Ectodermal cell (in vitro differentiated cells): ENCODE measurements around the gene FZD2.
"Not testable (repeated sequence)": the region's sequence is repeated elsewhere in the genome, so short reads cannot be mapped to it uniquely, and the experiment has no call there.

Experiments used
- H3K27ac ChIP-seq: 2 replicates; pipeline ENCODE4 v1.7.0; 2013; ENCODE audit warnings: mild to moderate bottlenecking, low read depth, low read length; ENCODE audit not compliant: insufficient read depth, poor library complexity, severe bottlenecking
- H3K27me3 ChIP-seq: 2 replicates; pipeline ENCODE4 v1.7.0; 2013; ENCODE audit warnings: mild to moderate bottlenecking, low read length; ENCODE audit not compliant: insufficient read depth, control insufficient read depth, poor library complexity, severe bottlenecking
- H3K36me3 ChIP-seq: one replicate; pipeline ENCODE4 v1.7.0; 2013; ENCODE audit warnings: low read length; ENCODE audit not compliant: control insufficient read depth, insufficient read depth
- H3K4me1 ChIP-seq: one replicate; pipeline ENCODE4 v1.7.0; 2013; ENCODE audit warnings: low read length; ENCODE audit not compliant: control insufficient read depth, insufficient read depth
- H3K4me3 ChIP-seq: 2 replicates; pipeline ENCODE4 v1.7.0; 2013; ENCODE audit warnings: low read depth, low read length, control low read depth; ENCODE audit not compliant: insufficient read depth
- H3K9me3 ChIP-seq: 2 replicates; pipeline ENCODE4 v1.7.0; 2013; ENCODE audit warnings: mild to moderate bottlenecking, low read length, moderate library complexity; ENCODE audit not compliant: control insufficient read depth
- whole genome bisulfite sequencing, 2 experiments: methylation state at CpG; one replicate each; pipeline ENCODE4 v1.1.7; 2013; ENCODE audit warnings: missing lambda C conversion rate in 2 of 2; 5-methylcytosine and 5-hydroxymethylcytosine counted together

The FZD2 gene

GRCh38 chr17:44533533-44534246, 23.6 kb upstream of the FZD2 start:
- 19 to 20% methylated on average over 21 of the region's 21 CpGs for WGBS, 2 experiments
- Histone ChIP-seq H3K4me3 (no peak overlapping the region), H3K27ac (peak overlapping the region; percentile 79)

GRCh38 chr17:44536090-44536953, 21.0 kb upstream of the FZD2 start:
- H3K4me3 ChIP-seq = no peak overlapping the region
- H3K27ac ChIP-seq = no peak overlapping the region
- H3K36me3 ChIP-seq = no peaks in the 10 kb centered on the region
- H3K9me3 ChIP-seq = no peaks in the 10 kb centered on the region
- H3K27me3 ChIP-seq = peaks cover 13% of the 10 kb centered on the region
- H3K4me1 ChIP-seq = peaks cover 36% of the 10 kb centered on the region
- 63 to 65% methylated on average over 12 of the region's 12 CpGs for WGBS, 2 experiments

More at GRCh38 chr17:44533533-44534246, 23.6 kb upstream of the FZD2 start:
- Histone ChIP-seq H3K36me3 (no peaks in the 10 kb centered on the region), H3K27me3 (no peaks in the 10 kb centered on the region), H3K4me1 (peaks cover 16% of the 10 kb centered on the region), H3K9me3 (no peaks in the 10 kb centered on the region)

- H3K27me3 ChIP-seq = peaks cover 16% of the 10 kb centered on the region
- not testable (repeated sequence) for H3K9me3 ChIP-seq, H3K27ac ChIP-seq, H3K4me3 ChIP-seq, H3K36me3 ChIP-seq
- peaks cover 52% of the 10 kb centered on the region for H3K4me1 ChIP-seq
- 93 to 97% methylated on average over 3 of the region's 3 CpGs for WGBS, 2 experiments
These were observed 19.4 kb upstream of the FZD2 start for GRCh38 chr17:44537922-44538321.

GRCh38 chr17:44539673-44540072, 17.6 kb upstream of the FZD2 start:
- Histone ChIP-seq H3K27me3 (peaks cover 16% of the 10 kb centered on the region), H3K9me3 (no peaks in the 10 kb centered on the region), H3K27ac (peak overlapping the region; percentile 65), H3K36me3 (no peaks in the 10 kb centered on the region), H3K4me3 (no peak overlapping the region), H3K4me1 (peaks cover 64% of the 10 kb centered on the region)
- WGBS, 2 experiments = 1% methylated on average over 15 of the region's 15 CpGs

- 44 to 49% methylated on average over 11 of the region's 11 CpGs for WGBS, 2 experiments
- peaks cover 71% of the 10 kb centered on the region for H3K4me1 ChIP-seq
- H3K36me3 ChIP-seq = no peaks in the 10 kb centered on the region
- H3K27me3 ChIP-seq = peaks cover 16% of the 10 kb centered on the region
- no peaks in the 10 kb centered on the region for H3K9me3 ChIP-seq
- H3K27ac ChIP-seq = peak overlapping the region; percentile 65
- H3K4me3 ChIP-seq = no peak overlapping the region
These were observed 16.8 kb upstream of the FZD2 start for GRCh38 chr17:44540246-44541084.

- Histone ChIP-seq H3K27ac (peak overlapping the region; percentile 30), H3K9me3 (no peaks in the 10 kb centered on the region), H3K27me3 (peaks cover 16% of the 10 kb centered on the region), H3K4me3 (no peak overlapping the region), H3K36me3 (no peaks in the 10 kb centered on the region), H3K4me1 (peaks cover 68% of the 10 kb centered on the region)
- WGBS, 2 experiments = 2 to 5% methylated on average over 8 of the region's 8 CpGs
These were observed 15.3 kb upstream of the FZD2 start for GRCh38 chr17:44541884-44542581.

GRCh38 chr17:44543213-44543904, 13.9 kb upstream of the FZD2 start:
- Histone ChIP-seq H3K9me3 (no peaks in the 10 kb centered on the region), H3K36me3 (no peaks in the 10 kb centered on the region), H3K27me3 (peaks cover 16% of the 10 kb centered on the region), H3K27ac (peak overlapping the region; percentile 91), H3K4me3 (peak overlapping the region; percentile 4), H3K4me1 (peaks cover 80% of the 10 kb centered on the region)
- 5 to 6% methylated on average over 4 to 5 of the region's 5 CpGs for WGBS, 2 experiments

GRCh38 chr17:44543905-44544523, 13.3 kb upstream of the FZD2 start:
- H3K27ac ChIP-seq = peak overlapping the region; percentile 91
- 69 to 70% methylated on average over 5 of the region's 5 CpGs for WGBS, 2 experiments
- no peaks in the 10 kb centered on the region for H3K36me3 ChIP-seq
- no peaks in the 10 kb centered on the region for H3K9me3 ChIP-seq
- H3K4me1 ChIP-seq = peaks cover 82% of the 10 kb centered on the region
- no peak overlapping the region for H3K4me3 ChIP-seq
- H3K27me3 ChIP-seq = peaks cover 16% of the 10 kb centered on the region
